Fibroblast of villous mesenchyme (primary cell): ENCODE results near the gene MAPK1. TPM values are rescaled to one million over a fixed set of nuclear protein-coding genes. Genes with fewer than 3 reads are reported as not detected.

Experiments
- DNase-seq: peaks from one replicate; pipeline ENCODE4 v3.0.0-alpha.2; 2010; ENCODE audit warnings: low read depth
- H3K4me3 ChIP-seq: 2 replicates; pipeline ENCODE4 v1.5.1; 2011; ENCODE audit warnings: low read depth, mild to moderate bottlenecking, low read length
- total RNA-seq: library from RNA; depleted of rRNA; stranded (reverse); fragments of >200 nt; gene quantifications from 2 replicates; pipeline ENCODE4 v1.2.3, GENCODE V29; 2012
- TF ChIP-seq, protein P1 (sequence below): IDR thresholded peaks from 2 replicates; pipeline ENCODE4 v1.5.1; 2012; ENCODE audit warnings: low read depth, mild to moderate bottlenecking, low read length; ENCODE audit not compliant: insufficient read depth

MAPK1 gene
- total RNA-seq, 1 donor, result 51.8 TPM

DNA sequence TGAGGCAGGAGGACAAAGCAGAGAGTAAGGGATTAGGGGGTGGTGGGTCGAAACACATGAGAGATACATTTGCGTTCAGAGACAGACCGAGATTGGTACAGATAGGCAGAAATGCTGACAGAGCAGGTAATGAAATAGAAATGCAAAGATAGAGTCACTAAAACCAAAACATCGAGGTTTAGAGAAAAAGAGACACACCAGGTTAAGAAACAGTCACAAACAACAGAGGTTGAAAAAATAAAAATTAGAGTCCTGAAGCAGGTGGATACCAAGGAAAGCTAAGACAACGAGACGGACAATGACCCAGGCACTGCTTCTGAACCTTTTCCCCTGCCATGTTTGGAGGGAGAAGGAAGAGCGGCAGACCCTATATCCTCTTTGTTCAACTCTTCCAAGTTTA lies 1.2 kb upstream of the MAPK1 start:
- H3K4me3 ChIP-seq, result no peak overlapping the region
- TF ChIP-seq, protein P1, sequence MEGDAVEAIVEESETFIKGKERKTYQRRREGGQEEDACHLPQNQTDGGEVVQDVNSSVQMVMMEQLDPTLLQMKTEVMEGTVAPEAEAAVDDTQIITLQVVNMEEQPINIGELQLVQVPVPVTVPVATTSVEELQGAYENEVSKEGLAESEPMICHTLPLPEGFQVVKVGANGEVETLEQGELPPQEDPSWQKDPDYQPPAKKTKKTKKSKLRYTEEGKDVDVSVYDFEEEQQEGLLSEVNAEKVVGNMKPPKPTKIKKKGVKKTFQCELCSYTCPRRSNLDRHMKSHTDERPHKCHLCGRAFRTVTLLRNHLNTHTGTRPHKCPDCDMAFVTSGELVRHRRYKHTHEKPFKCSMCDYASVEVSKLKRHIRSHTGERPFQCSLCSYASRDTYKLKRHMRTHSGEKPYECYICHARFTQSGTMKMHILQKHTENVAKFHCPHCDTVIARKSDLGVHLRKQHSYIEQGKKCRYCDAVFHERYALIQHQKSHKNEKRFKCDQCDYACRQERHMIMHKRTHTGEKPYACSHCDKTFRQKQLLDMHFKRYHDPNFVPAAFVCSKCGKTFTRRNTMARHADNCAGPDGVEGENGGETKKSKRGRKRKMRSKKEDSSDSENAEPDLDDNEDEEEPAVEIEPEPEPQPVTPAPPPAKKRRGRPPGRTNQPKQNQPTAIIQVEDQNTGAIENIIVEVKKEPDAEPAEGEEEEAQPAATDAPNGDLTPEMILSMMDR, result no peak
- no peak for DNase-seq

DNA sequence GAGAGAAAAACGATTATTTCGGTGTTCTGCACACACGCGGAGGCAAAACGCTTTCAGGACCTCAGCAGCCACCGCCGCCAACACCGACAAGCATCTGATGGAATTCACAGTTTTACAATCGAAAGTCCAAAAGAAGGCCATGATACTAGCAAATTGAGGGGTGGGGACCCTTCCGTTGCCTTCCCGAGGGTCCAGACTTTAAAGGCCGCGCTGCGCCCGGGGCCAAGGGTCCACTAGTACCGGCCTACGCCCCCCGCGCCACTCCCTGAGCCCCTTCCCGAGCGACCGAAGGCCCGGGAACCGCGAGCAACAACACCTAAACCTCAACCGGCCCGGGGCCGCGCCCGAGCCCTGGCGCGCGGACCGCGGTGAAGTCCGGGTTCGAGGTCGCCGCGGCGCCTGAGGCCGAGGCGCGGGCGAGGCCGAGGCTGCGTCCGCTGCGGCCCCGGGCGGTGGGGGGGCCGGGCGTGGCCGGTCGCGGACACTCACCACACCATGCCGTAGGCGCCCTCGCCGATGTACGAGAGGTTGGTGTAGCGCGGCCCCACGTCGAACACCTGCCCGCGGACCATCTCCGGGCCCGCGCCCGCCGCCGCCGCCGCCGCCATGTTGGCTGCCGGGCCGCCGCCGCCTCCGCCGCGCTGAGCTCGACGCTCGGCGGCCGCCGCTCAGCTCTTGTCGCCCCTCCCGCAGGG lies 465 bp downstream of the MAPK1 start:
- TF ChIP-seq, protein P1, result no peak
- DNase-seq, result no peak
- H3K4me3 ChIP-seq, result peak overlapping the region; percentile 93

DNA sequence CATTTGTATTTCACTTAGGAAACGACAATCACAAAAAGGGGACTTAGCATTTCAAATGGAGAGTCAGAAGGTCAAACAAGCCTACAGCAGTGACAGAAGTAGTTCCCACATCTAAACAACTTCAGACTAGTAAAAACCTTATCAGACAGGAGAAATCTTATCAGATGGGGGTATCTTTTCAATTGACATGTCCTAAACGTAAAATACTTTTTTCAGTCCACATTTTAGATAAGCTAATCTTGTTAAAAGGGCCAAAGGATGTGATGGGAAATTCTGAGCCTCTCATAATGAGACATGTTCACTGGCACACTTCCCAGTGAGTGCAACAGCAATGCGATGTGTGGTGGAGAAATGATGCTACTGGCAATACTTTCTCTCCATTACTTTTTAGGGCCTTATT lies 2.4 kb downstream of the MAPK1 start:
- H3K4me3 ChIP-seq, result no peak overlapping the region

DNA sequence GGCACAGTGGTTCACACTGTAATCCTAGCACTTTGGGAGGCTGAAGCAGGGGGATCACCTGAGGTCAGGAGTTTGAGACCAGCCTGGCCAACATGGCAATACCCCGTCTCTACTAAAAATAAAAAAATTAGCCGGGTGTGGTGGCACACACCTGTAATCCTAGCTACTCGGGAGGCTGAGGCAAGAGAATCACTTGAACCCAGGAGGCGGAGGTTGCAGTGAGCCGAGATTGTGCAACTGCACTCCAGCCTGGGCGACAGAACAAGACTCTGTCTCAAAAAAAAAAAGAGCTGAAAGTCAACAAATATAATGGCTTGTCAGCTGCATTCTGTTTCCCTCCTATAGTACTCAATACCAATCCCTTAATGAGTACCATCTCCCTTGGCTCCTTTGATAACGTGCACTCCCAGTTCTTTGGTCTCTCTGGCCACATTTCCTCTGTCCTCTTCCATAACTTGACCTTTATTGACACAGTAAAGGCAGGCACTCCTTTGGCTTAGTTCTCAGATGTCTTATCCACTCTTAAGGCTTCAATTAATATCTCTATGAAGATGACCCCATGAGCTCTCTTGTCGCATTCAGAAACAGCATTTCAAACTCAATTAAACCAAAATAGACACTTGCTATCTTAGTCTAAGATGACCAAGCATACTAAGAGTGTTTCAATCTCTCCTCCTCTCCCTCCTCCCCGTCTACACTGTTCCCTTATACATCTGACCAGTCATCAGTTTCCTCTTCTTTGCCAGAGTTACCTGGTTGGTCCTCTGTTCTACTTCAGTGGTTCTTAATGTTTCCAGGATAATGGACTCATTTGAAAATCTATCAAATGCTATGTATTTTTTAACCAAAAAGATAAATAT lies 4.8 kb downstream of the MAPK1 start:
- TF ChIP-seq, protein P1, result no peak
- H3K4me3 ChIP-seq, result no peak overlapping the region
- no peak for DNase-seq

More for the DNA sequence above, 2.4 kb downstream of the MAPK1 start:
- peak; percentile 74 for DNase-seq
- TF ChIP-seq, protein P1, result no peak

DNA sequence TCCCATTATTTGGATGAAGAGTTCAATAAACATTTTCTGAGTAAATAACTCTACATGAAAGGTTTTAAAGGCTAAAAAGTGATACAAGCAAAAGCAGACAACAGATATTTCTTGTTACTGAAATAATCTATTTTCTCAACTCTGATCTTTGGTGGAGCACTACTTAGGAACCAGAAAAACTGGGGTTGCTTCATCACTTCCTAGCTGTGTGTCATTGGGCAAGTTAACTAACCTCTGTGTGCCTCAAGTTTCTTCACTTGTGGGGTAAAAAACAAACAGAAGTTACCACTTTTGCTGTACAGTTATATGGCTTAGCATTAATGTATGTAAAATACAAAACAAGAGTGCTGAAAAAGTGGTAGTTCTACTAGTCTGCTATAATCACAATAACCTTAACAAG lies 5.6 kb downstream of the MAPK1 start:
- TF ChIP-seq, protein P1, result no peak
- no peak overlapping the region for H3K4me3 ChIP-seq
- DNase-seq, result no peak

DNA sequence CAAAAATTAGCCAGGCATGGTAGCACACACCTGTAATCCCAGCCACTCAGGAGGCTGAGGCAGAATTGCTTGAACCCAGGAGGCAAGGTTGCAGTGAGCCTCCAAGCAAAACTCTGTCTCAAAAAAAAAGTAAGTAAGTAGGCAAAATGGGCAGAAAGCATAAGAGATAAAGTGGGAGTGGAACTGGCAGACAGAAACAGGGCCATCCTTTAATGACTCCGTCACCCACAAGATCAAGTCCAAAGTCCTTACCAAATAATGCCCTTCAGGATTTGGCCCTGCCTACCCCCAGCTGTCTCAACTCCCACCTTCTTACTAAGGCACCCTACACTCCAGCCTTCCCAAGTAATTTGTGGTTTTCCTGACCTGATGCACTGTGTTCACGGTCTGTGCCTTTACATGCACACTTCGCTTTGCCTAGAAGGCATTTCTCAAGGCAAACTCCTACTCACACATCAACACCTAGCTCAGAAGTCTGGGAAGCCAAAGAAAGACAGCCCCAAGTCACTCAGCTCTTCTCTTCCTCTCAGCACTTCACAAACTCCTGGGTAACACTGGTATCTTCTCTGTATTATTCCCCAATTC lies 6.1 kb downstream of the MAPK1 start:
- no peak overlapping the region for H3K4me3 ChIP-seq
- DNase-seq, result no peak
- TF ChIP-seq, protein P1, result no peak
